HEK293T (cell line): ENCODE data around the gene EML6.

Experiments used
- ARNT ChIP-seq: fragments of 450-650 bp; IDR thresholded peaks from 2 replicates; pipeline ENCODE4 v1.6.1; 2017; ENCODE audit warnings: mild to moderate bottlenecking
- BHLHE40 ChIP-seq: fragments of 450-650 bp; IDR thresholded peaks from 2 replicates; pipeline ENCODE4 v1.6.1; 2016; ENCODE audit warnings: mild to moderate bottlenecking, moderate library complexity, borderline replicate concordance
- CTBP1 ChIP-seq: fragments of 450-650 bp; IDR thresholded peaks from 2 replicates; pipeline ENCODE4 v1.6.1; 2016; ENCODE audit warnings: borderline replicate concordance
- ELF4 ChIP-seq: fragments of 450-650 bp; IDR thresholded peaks from 2 replicates; pipeline ENCODE4 v1.6.1; 2017; ENCODE audit warnings: antibody characterized with exemption
- FOXK2 ChIP-seq: fragments of 450-650 bp; IDR thresholded peaks from 2 replicates; pipeline ENCODE4 v1.6.1; 2016; ENCODE audit warnings: mild to moderate bottlenecking
- FOXM1 ChIP-seq: fragments of 450-650 bp; IDR thresholded peaks from 2 replicates; pipeline ENCODE4 v1.6.1; 2017; ENCODE audit warnings: mild to moderate bottlenecking, borderline replicate concordance
- HDGF ChIP-seq: fragments of 450-650 bp; IDR thresholded peaks from 2 replicates; pipeline ENCODE4 v1.6.1; 2017; ENCODE audit warnings: antibody characterized with exemption, borderline replicate concordance
- SP1 ChIP-seq: fragments of 450-650 bp; IDR thresholded peaks from 2 replicates; pipeline ENCODE4 v1.6.1; 2017
- SUZ12 ChIP-seq: fragments of 450-650 bp; IDR thresholded peaks from 2 replicates; pipeline ENCODE4 v1.6.1; 2016; ENCODE audit warnings: mild to moderate bottlenecking
- TARDBP ChIP-seq: fragments of 450-650 bp; IDR thresholded peaks from 2 replicates; pipeline ENCODE4 v1.6.1; 2016
- TF ChIP-seq, protein P1 (sequence below): fragments of 450-650 bp; IDR thresholded peaks from 2 replicates; pipeline ENCODE4 v1.6.1; 2016

GRCh38 chr2:54962935-54963440 is 239.5 kb downstream of the EML6 start:
- TF ChIP-seq FOXK2 (no peak), SP1 (no peak), SUZ12 (no peak), ELF4 (no peak), FOXM1 (no peak), HDGF (no peak), ARNT (no peak), TARDBP (no peak), CTBP1 (no peak), BHLHE40 (no peak)
- TF ChIP-seq, protein P1, sequence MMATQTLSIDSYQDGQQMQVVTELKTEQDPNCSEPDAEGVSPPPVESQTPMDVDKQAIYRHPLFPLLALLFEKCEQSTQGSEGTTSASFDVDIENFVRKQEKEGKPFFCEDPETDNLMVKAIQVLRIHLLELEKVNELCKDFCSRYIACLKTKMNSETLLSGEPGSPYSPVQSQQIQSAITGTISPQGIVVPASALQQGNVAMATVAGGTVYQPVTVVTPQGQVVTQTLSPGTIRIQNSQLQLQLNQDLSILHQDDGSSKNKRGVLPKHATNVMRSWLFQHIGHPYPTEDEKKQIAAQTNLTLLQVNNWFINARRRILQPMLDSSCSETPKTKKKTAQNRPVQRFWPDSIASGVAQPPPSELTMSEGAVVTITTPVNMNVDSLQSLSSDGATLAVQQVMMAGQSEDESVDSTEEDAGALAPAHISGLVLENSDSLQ, result no peak
